IMR-90 (cell line): ENCODE data around the gene NAV1.

Experiments used
- BHLHE40 ChIP-seq: fragments of 150-350 bp; IDR thresholded peaks from 2 replicates; pipeline ENCODE4 v1.6.1; 2016; ENCODE audit warnings: mild to moderate bottlenecking, low read depth, low read length
- CEBPB ChIP-seq: IDR thresholded peaks from 2 replicates; pipeline ENCODE4 v1.6.1; 2012; ENCODE audit warnings: low read depth, low read length, improper control_type of control experiment
- CHD1 ChIP-seq: IDR thresholded peaks from 2 replicates; pipeline ENCODE4 v1.6.1; 2012; ENCODE audit warnings: low read depth, low read length, improper control_type of control experiment
- CTCF ChIP-seq: conservative IDR thresholded peaks from 2 replicates; pipeline ENCODE4 v1.5.1; 2012; ENCODE audit warnings: mild to moderate bottlenecking, low read depth, low read length, improper control_type of control experiment
- MAFK ChIP-seq: IDR thresholded peaks from 2 replicates; pipeline ENCODE4 v1.6.1; 2012; ENCODE audit warnings: low read depth, low read length, improper control_type of control experiment
- MAZ ChIP-seq: IDR thresholded peaks from 2 replicates; pipeline ENCODE4 v1.6.1; 2012; ENCODE audit warnings: low read depth, mild to moderate bottlenecking, low read length, improper control_type of control experiment, moderate library complexity, borderline replicate concordance
- MXI1 ChIP-seq: IDR thresholded peaks from 2 replicates; pipeline ENCODE4 v1.6.1; 2012; ENCODE audit warnings: low read depth, mild to moderate bottlenecking, low read length, moderate library complexity, borderline replicate concordance
- NFE2L2 ChIP-seq: fragments of 150-350 bp; IDR thresholded peaks from 2 replicates; pipeline ENCODE4 v1.6.1; 2016; ENCODE audit warnings: low read depth, mild to moderate bottlenecking, low read length
- POLR2A ChIP-seq: IDR thresholded peaks from 2 replicates; pipeline ENCODE4 v1.6.1; 2012; ENCODE audit warnings: mild to moderate bottlenecking, low read depth, low read length
- RAD21 ChIP-seq: IDR thresholded peaks from 2 replicates; pipeline ENCODE4 v1.6.1; 2012; ENCODE audit warnings: low read length, improper control_type of control experiment
- RFX5 ChIP-seq: IDR thresholded peaks from 2 replicates; pipeline ENCODE4 v1.8.0; 2012; ENCODE audit warnings: low read depth, mild to moderate bottlenecking, low read length, moderate library complexity
- TF ChIP-seq, protein P1 (sequence below): fragments of 150-350 bp; IDR thresholded peaks from 2 replicates; pipeline ENCODE4 v1.6.1; 2017; ENCODE audit warnings: mild to moderate bottlenecking, antibody characterized with exemption, low read length, low read depth

DNA sequence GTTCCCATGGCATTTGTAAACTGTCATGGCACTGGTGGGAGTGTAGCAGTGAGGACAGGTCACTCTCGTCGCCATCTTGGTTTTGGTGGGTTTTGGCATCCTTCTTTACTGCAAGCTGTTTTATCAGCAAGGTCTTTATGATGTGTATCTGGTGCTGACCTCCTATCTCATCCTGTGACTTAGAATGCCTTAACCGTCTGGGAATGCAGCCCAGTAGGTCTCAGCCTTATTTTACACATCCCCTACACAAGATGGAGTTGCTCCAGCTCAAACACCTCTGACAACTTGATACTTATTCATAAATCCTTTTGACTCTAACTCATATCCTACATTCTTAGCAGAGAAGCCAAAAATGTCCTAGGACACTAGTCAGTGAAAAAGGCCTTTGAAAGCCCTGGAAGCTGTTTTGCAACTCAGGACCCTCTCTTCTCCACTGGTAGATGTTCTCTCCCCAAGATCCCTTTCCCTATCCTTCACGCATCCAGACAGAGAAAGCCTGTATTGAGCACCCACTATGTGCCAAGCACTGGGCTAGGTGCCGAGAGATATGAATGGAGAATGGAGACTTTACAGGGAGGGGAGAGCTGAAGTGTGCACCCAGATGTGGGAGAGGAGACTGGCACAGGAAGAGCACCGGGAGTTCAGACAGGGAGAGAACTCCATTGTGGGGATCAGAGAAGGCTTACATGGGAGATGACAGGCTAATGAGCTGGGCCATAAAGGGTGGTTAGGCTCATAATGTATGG is 25.3 kb upstream of the NAV1 start:
- no peak for TF ChIP-seq CTCF
- no peak for TF ChIP-seq POLR2A
- TF ChIP-seq RFX5 = no peak
- no peak for TF ChIP-seq MXI1
- no peak for TF ChIP-seq MAFK
- no peak for TF ChIP-seq NFE2L2
- no peak for TF ChIP-seq MAZ
- no peak for TF ChIP-seq RAD21
- TF ChIP-seq CEBPB = no peak
- TF ChIP-seq BHLHE40 = no peak
- TF ChIP-seq, protein P1, sequence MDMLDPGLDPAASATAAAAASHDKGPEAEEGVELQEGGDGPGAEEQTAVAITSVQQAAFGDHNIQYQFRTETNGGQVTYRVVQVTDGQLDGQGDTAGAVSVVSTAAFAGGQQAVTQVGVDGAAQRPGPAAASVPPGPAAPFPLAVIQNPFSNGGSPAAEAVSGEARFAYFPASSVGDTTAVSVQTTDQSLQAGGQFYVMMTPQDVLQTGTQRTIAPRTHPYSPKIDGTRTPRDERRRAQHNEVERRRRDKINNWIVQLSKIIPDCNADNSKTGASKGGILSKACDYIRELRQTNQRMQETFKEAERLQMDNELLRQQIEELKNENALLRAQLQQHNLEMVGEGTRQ = no peak
- no peak for TF ChIP-seq CHD1
